ENCODE data around the gene KCNAB2.

GRCh38 chr1:6062670-6063069 lies 17.0 kb downstream of the KCNAB2 start:
- TF ChIP-seq CTCF (IDR thresholded peaks at IDR 0.05) = no peak
- no peak for TF ChIP-seq ZFX (IDR thresholded peaks at IDR 0.05; ENCODE audit: borderline replicate concordance)
